ENCODE measurements around the gene AGAP1. TPM values are rescaled to one million over a fixed set of nuclear protein-coding genes. Genes with fewer than 3 reads are reported as not detected.

Gene AGAP1
- total RNA-seq, 1 experiment from 2014 or later: 25.8 TPM

DNA sequence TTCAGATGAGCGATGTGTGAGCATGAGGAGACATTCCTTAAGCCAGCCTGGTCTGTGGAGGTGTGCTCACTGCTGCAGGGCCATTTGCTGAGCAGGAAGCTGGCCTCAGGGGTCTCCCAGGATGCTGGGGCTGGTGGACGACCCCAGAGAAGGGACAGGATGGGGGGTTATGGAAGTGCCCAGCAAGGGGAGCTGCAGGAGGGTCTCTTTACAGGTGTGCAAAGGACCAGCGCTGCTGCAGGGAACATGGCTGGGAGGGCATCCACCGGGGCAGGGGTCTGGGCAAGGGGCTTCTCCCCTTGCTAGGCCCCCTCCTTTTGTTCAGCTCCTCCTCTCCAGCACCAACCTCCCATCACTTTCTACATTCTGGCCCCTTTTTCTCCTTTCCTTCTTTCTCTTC is 489.2 kb downstream of the AGAP1 start:
- no CpG with 5 or more reads among the region's 4 CpGs for WGBS (ENCODE audit: extremely low coverage, insufficient read length, low lambda C conversion rate)
- Histone ChIP-seq H3K56ac (ENCODE audit: insufficient read length, low read depth, low read length) (no peak overlapping the region), H2BK20ac (ENCODE audit: low read depth, low read length, poor library complexity, severe bottlenecking) (no peak overlapping the region), H3K18ac (ENCODE audit: insufficient read length, low read depth, low read length) (no peak overlapping the region), H3K27ac (ENCODE audit: insufficient read length, low read depth, low read length) (no peak overlapping the region), H3K27me3 (ENCODE audit: insufficient read depth, low read length) (no peaks in the 10 kb centered on the region), H2AK5ac (ENCODE audit: insufficient read length, low read length) (no peak overlapping the region), H4K8ac (replicated peaks; ENCODE audit: insufficient read length, low read depth, low read length) (no peak overlapping the region), H3K9me3 (ENCODE audit: control insufficient read depth, low read depth, low read length) (no peaks in the 10 kb centered on the region), H3K23ac (ENCODE audit: insufficient read length, low read depth, low read length) (no peak overlapping the region), H2BK120ac (ENCODE audit: low read depth, low read length, poor library complexity, severe bottlenecking) (no peak overlapping the region), H3K9ac (ENCODE audit: extremely low read depth, insufficient read length, low read length) (no peak overlapping the region), H3K4me1 (ENCODE audit: insufficient read depth, low read length) (no peaks in the 10 kb centered on the region), H3K23me2 (ENCODE audit: insufficient read length, low read depth, low read length, poor library complexity, severe bottlenecking) (no peaks in the 10 kb centered on the region), H4K20me1 (ENCODE audit: control insufficient read depth, insufficient read depth, insufficient read length) (no peaks in the 10 kb centered on the region), H3T11ph (ENCODE audit: low read length) (no peak overlapping the region), H3K4me2 (ENCODE audit: insufficient read depth, insufficient read length, low read length) (no peak overlapping the region), H4K5ac (ENCODE audit: insufficient read length, low read depth, low read length) (no peak overlapping the region), H2AFZ (ENCODE audit: low read length) (no peak overlapping the region), H2BK15ac (ENCODE audit: low read depth, low read length) (no peak overlapping the region), H2BK5ac (ENCODE audit: insufficient read length, low read length) (no peak overlapping the region), H4K91ac (ENCODE audit: insufficient read length, low read depth, low read length) (no peak overlapping the region), H2BK12ac (ENCODE audit: insufficient read length, low read depth, low read length) (no peak overlapping the region), H3K4ac (ENCODE audit: low read depth, low read length) (no peak overlapping the region), H3K14ac (ENCODE audit: insufficient read depth, low read length) (no peak overlapping the region), H3K79me1 (ENCODE audit: insufficient read depth, low read depth, low read length, poor library complexity, severe bottlenecking) (no peaks in the 10 kb centered on the region), H3K79me2 (ENCODE audit: insufficient read depth, low read length) (no peaks in the 10 kb centered on the region)
- Mint-ChIP-seq H3K4me1 (0 out of 4 replicates have a peak, but pooled peaks cover 0 to 2% of the 10 kb centered on the region in 2 experiments), H3K27me3 (ENCODE audit: low read depth) (peaks cover 2% of the 10 kb centered on the region; the same call in 1 of the 2 replicates), H3K36me3 (ENCODE audit: insufficient read depth in 1 of 3, low read depth in 3 of 3) (peaks cover 0 to 2% (median 0%) of the 10 kb centered on the region in 3 experiments; a peak in 2 of 7 replicates), H3K9me3 (no peaks in the 10 kb centered on the region), H3K4me3 (no peak overlapping the region), H3K27ac (no peak overlapping the region)
- TF ChIP-seq, protein P1, sequence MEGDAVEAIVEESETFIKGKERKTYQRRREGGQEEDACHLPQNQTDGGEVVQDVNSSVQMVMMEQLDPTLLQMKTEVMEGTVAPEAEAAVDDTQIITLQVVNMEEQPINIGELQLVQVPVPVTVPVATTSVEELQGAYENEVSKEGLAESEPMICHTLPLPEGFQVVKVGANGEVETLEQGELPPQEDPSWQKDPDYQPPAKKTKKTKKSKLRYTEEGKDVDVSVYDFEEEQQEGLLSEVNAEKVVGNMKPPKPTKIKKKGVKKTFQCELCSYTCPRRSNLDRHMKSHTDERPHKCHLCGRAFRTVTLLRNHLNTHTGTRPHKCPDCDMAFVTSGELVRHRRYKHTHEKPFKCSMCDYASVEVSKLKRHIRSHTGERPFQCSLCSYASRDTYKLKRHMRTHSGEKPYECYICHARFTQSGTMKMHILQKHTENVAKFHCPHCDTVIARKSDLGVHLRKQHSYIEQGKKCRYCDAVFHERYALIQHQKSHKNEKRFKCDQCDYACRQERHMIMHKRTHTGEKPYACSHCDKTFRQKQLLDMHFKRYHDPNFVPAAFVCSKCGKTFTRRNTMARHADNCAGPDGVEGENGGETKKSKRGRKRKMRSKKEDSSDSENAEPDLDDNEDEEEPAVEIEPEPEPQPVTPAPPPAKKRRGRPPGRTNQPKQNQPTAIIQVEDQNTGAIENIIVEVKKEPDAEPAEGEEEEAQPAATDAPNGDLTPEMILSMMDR (conservative IDR thresholded peaks at IDR 0.05): no peak
- peak; percentile 12 for DNase-seq

Measured in H9 (cell line).